Mesendoderm (in vitro differentiated cells): ENCODE data around the gene KLF14.
A peak's percentile ranks its signal among the peaks of the same experiment; 100 is the strongest.

Experiments
- DNase-seq: peaks from one replicate; pipeline ENCODE4 v3.0.0; 2013
- H2AK5ac ChIP-seq: 2 replicates; pipeline ENCODE4 v1.6.1; 2013; ENCODE audit warnings: low read length, inconsistent platforms
- H2BK120ac ChIP-seq: 2 replicates; pipeline ENCODE4 v1.6.1; 2013; ENCODE audit warnings: low read depth, mild to moderate bottlenecking, low read length, moderate library complexity, mixed read lengths
- H2BK15ac ChIP-seq: replicated peaks from 2 replicates; pipeline ENCODE4 v1.6.1; 2013; ENCODE audit warnings: low read depth, mild to moderate bottlenecking, moderate library complexity
- H2BK5ac ChIP-seq: 2 replicates; pipeline ENCODE4 v1.6.1; 2013; ENCODE audit warnings: low read length, inconsistent platforms
- H3K18ac ChIP-seq: 2 replicates; pipeline ENCODE4 v1.6.1; 2013; ENCODE audit warnings: mild to moderate bottlenecking, low read length, mixed read lengths
- H3K23ac ChIP-seq: one replicate; pipeline ENCODE4 v1.6.1; 2013; ENCODE audit warnings: low read length
- H3K27ac ChIP-seq: 2 replicates; pipeline ENCODE4 v1.5.1; 2013; ENCODE audit warnings: low read depth, mild to moderate bottlenecking, inconsistent platforms, low read length, moderate library complexity
- H3K27me3 ChIP-seq: 2 replicates; pipeline ENCODE4 v1.6.1; 2013; ENCODE audit warnings: low read length, control low read depth, mild to moderate bottlenecking, inconsistent platforms; ENCODE audit not compliant: insufficient read depth, poor library complexity
- H3K36me3 ChIP-seq: 2 replicates; pipeline ENCODE4 v1.6.1; 2013; ENCODE audit warnings: low read length, inconsistent platforms; ENCODE audit not compliant: control insufficient read depth, insufficient read depth
- H3K4ac ChIP-seq: one replicate; pipeline ENCODE4 v1.6.1; 2013; ENCODE audit warnings: low read depth, mild to moderate bottlenecking, low read length, moderate library complexity
- H3K4me1 ChIP-seq: 2 replicates; pipeline ENCODE4 v1.6.1; 2013; ENCODE audit warnings: low read depth, low read length, inconsistent platforms; ENCODE audit not compliant: control insufficient read depth
- H3K4me2 ChIP-seq: 2 replicates; pipeline ENCODE4 v1.6.1; 2013; ENCODE audit warnings: low read length
- H3K4me3 ChIP-seq: 2 replicates; pipeline ENCODE4 v1.5.1; 2013; ENCODE audit warnings: mild to moderate bottlenecking, low read length
- H3K56ac ChIP-seq: one replicate; pipeline ENCODE4 v1.6.1; 2013; ENCODE audit warnings: low read length
- H3K79me1 ChIP-seq: 2 replicates; pipeline ENCODE4 v1.6.1; 2013; ENCODE audit warnings: low read length, inconsistent platforms
- H3K79me2 ChIP-seq: 2 replicates; pipeline ENCODE4 v1.6.1; 2013; ENCODE audit warnings: mild to moderate bottlenecking, low read length; ENCODE audit not compliant: control insufficient read depth, insufficient read depth
- H3K9ac ChIP-seq: 2 replicates; pipeline ENCODE4 v1.6.1; 2013; ENCODE audit warnings: low read length, inconsistent platforms
- H4K5ac ChIP-seq: one replicate; pipeline ENCODE4 v1.6.1; 2013; ENCODE audit warnings: low read length
- H4K8ac ChIP-seq: one replicate; pipeline ENCODE4 v1.6.1; 2013; ENCODE audit warnings: low read depth, mild to moderate bottlenecking, control low read depth, low read length, moderate library complexity
- WGBS: extraction: QIAGEN DNeasy Blood & Tissue Kit; methylation state at CpG from one replicate; pipeline ENCODE4 v1.1.7; 2013; ENCODE audit warnings: low lambda C conversion rate, missing lambda C conversion rate; ENCODE audit not compliant: insufficient coverage; ENCODE audit errors: extremely low coverage; 5-methylcytosine and 5-hydroxymethylcytosine counted together

Gene KLF14

GRCh38 chr7:130741331-130741995 lies 7.5 kb upstream of the KLF14 start:
- Histone ChIP-seq H2BK15ac (no peak overlapping the region), H3K4me1 (no peaks in the 10 kb centered on the region), H3K56ac (no peak overlapping the region), H3K79me2 (no peaks in the 10 kb centered on the region), H3K18ac (no peak overlapping the region), H2BK120ac (no peak overlapping the region), H4K5ac (no peak overlapping the region), H3K9ac (no peak overlapping the region), H3K4ac (no peak overlapping the region), H3K4me3 (no peak overlapping the region), H3K79me1 (no peaks in the 10 kb centered on the region), H4K8ac (no peak overlapping the region), H2AK5ac (no peak overlapping the region), H3K4me2 (no peak overlapping the region), H3K27me3 (no peaks in the 10 kb centered on the region), H3K23ac (no peak overlapping the region), H2BK5ac (no peak overlapping the region), H3K36me3 (no peaks in the 10 kb centered on the region), H3K27ac (no peak overlapping the region)
- WGBS: no CpG with 5 or more reads among the region's 3 CpGs
- no peak for DNase-seq

- no peaks in the 10 kb centered on the region for H3K36me3 ChIP-seq
- no peak overlapping the region for H3K4ac ChIP-seq
- no peaks in the 10 kb centered on the region for H3K79me1 ChIP-seq
- H4K8ac ChIP-seq: no peak overlapping the region
- H3K23ac ChIP-seq: no peak overlapping the region
- H2BK15ac ChIP-seq: no peak overlapping the region
- H3K79me2 ChIP-seq: no peaks in the 10 kb centered on the region
- H2BK120ac ChIP-seq: no peak overlapping the region
- no peak overlapping the region for H3K4me3 ChIP-seq
- H3K56ac ChIP-seq: no peak overlapping the region
- H3K4me1 ChIP-seq: no peaks in the 10 kb centered on the region
- H2AK5ac ChIP-seq: no peak overlapping the region
- no CpG with 5 or more reads among the region's 4 CpGs for WGBS
- H3K9ac ChIP-seq: no peak overlapping the region
- no peak overlapping the region for H3K18ac ChIP-seq
- no peak overlapping the region for H3K4me2 ChIP-seq
- H3K27me3 ChIP-seq: peaks cover 2% of the 10 kb centered on the region
- DNase-seq: no peak
- H2BK5ac ChIP-seq: no peak overlapping the region
- H4K5ac ChIP-seq: no peak overlapping the region
- H3K27ac ChIP-seq: no peak overlapping the region
These were observed 6.6 kb upstream of the KLF14 start for GRCh38 chr7:130740606-130741005.

- H3K27ac ChIP-seq: no peak overlapping the region
- H2AK5ac ChIP-seq: no peak overlapping the region
- H3K56ac ChIP-seq: no peak overlapping the region
- H3K4me1 ChIP-seq: no peaks in the 10 kb centered on the region
- no peak overlapping the region for H2BK120ac ChIP-seq
- no CpG with 5 or more reads among the region's 5 CpGs for WGBS
- DNase-seq: no peak
- H2BK5ac ChIP-seq: no peak overlapping the region
- no peak overlapping the region for H4K5ac ChIP-seq
- no peak overlapping the region for H3K4ac ChIP-seq
- no peak overlapping the region for H3K4me2 ChIP-seq
- no peaks in the 10 kb centered on the region for H3K79me2 ChIP-seq
- H4K8ac ChIP-seq: no peak overlapping the region
- H3K23ac ChIP-seq: no peak overlapping the region
- H3K18ac ChIP-seq: no peak overlapping the region
- no peak overlapping the region for H3K4me3 ChIP-seq
- no peak overlapping the region for H2BK15ac ChIP-seq
- no peaks in the 10 kb centered on the region for H3K36me3 ChIP-seq
- H3K9ac ChIP-seq: no peak overlapping the region
- H3K27me3 ChIP-seq: peaks cover 23% of the 10 kb centered on the region
- no peaks in the 10 kb centered on the region for H3K79me1 ChIP-seq
These were observed 2.4 kb upstream of the KLF14 start for GRCh38 chr7:130736298-130736900.

GRCh38 chr7:130734815-130735716 lies 1.1 kb upstream of the KLF14 start:
- no peak overlapping the region for H4K5ac ChIP-seq
- H3K79me2 ChIP-seq: no peaks in the 10 kb centered on the region
- H3K4ac ChIP-seq: no peak overlapping the region
- H3K4me1 ChIP-seq: no peaks in the 10 kb centered on the region
- no peak overlapping the region for H3K23ac ChIP-seq
- peaks cover 27% of the 10 kb centered on the region for H3K27me3 ChIP-seq
- no peaks in the 10 kb centered on the region for H3K79me1 ChIP-seq
- H3K36me3 ChIP-seq: no peaks in the 10 kb centered on the region
- H2BK120ac ChIP-seq: no peak overlapping the region
- H3K4me2 ChIP-seq: no peak overlapping the region
- H4K8ac ChIP-seq: no peak overlapping the region
- WGBS: no CpG with 5 or more reads among the region's 13 CpGs
- no peak overlapping the region for H3K27ac ChIP-seq
- H2BK15ac ChIP-seq: no peak overlapping the region
- no peak overlapping the region for H2BK5ac ChIP-seq
- H3K18ac ChIP-seq: no peak overlapping the region
- H2AK5ac ChIP-seq: no peak overlapping the region
- no peak overlapping the region for H3K4me3 ChIP-seq
- no peak for DNase-seq
- H3K56ac ChIP-seq: no peak overlapping the region
- H3K9ac ChIP-seq: no peak overlapping the region

- Histone ChIP-seq H3K4me2 (peak overlapping the region; percentile 57), H3K4me1 (no peaks in the 10 kb centered on the region), H3K36me3 (no peaks in the 10 kb centered on the region), H3K27ac (no peak overlapping the region), H3K4me3 (no peak overlapping the region), H3K27me3 (peaks cover 27% of the 10 kb centered on the region), H3K79me1 (no peaks in the 10 kb centered on the region), H2BK5ac (no peak overlapping the region), H3K9ac (peak overlapping the region; percentile 29), H3K23ac (peak overlapping the region; percentile 56), H4K8ac (no peak overlapping the region), H3K4ac (no peak overlapping the region), H3K56ac (peak overlapping the region; percentile 34), H2BK15ac (no peak overlapping the region), H3K18ac (no peak overlapping the region), H2BK120ac (no peak overlapping the region), H3K79me2 (no peaks in the 10 kb centered on the region), H4K5ac (no peak overlapping the region), H2AK5ac (no peak overlapping the region)
- WGBS: no CpG with 5 or more reads among the region's 100 CpGs
- DNase-seq: peak; percentile 44
These were observed 752 bp downstream of the KLF14 start for GRCh38 chr7:130732980-130733930.
